ENCODE measurements around the gene MYOF. TPM values are rescaled to one million over a fixed set of nuclear protein-coding genes. Genes with fewer than 3 reads are reported as not detected.

Gene MYOF
- total RNA-seq, 4 donors from 2014 or later, result 41.2 to 114 (median 86.9) TPM

DNA sequence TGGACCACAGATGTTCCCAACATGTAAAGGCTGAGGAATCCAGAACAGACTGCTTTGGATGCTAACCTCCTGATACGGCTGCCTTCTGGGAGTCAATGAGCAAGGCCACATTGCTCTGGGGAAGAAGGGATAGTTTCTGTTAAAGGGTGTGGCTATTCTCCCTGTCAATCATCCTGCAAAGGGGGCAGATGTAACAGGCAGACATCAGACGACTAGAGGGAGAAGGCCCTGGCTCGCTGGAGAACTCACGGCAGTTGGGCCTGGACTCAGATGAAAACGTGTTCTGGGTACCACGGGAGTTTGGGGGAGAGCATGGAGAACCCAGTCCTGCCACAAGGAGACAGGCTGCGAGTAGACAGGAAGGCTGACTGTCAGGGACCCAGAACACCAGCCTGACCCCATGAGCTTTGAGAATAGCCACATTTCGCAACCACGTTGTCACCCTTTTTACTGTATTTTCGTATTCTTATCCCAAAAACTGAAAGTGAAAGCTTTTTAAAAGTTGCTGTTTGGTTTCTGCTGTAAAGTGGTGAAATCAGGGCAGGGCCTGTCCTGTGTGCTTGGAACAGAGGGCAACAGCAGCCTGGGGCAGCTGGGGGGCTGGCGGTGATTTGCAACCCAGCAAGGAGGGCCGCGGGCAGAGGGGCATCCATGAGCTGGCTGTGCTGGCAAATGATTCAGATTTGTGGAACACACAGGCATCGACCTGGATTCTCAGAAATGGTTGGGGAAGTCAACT, 95.3 kb downstream of the MYOF start:
- no peaks in the 10 kb centered on the region for H3K9me3 ChIP-seq
- no peak for TF ChIP-seq POLR2A (IDR thresholded peaks at IDR 0.05)
- no peak for TF ChIP-seq CTCF (IDR thresholded peaks at IDR 0.05)
- no peaks in the 10 kb centered on the region for H3K27me3 ChIP-seq
- H3K27ac ChIP-seq, result peak overlapping the region; percentile 12 to 32
- H3K4me3 ChIP-seq, result no peak overlapping the region
- DNase-seq, result no peak
- H3K36me3 ChIP-seq, result no peaks in the 10 kb centered on the region
- H3K4me1 ChIP-seq, result no peaks in the 10 kb centered on the region
- intact Hi-C loops (cut with DNase I; ENCODE audit: low total_unique reads), result no loop called here

- Histone ChIP-seq H3K4me1 (no peaks in the 10 kb centered on the region), H3K27me3 (no peaks in the 10 kb centered on the region), H3K9me3 (no peaks in the 10 kb centered on the region), H3K27ac (no peak overlapping the region), H3K36me3 (no peaks in the 10 kb centered on the region), H3K4me3 (no peak overlapping the region)
- intact Hi-C loops (cut with DNase I; ENCODE audit: low total_unique reads), result no loop called here
- TF ChIP-seq CTCF (IDR thresholded peaks at IDR 0.05), result no peak
- TF ChIP-seq POLR2A (IDR thresholded peaks at IDR 0.05), result no peak
- DNase-seq, result no peak
These were observed 96.8 kb downstream of the MYOF start for GRCh38 chr10:93385345-93385744.

DNA sequence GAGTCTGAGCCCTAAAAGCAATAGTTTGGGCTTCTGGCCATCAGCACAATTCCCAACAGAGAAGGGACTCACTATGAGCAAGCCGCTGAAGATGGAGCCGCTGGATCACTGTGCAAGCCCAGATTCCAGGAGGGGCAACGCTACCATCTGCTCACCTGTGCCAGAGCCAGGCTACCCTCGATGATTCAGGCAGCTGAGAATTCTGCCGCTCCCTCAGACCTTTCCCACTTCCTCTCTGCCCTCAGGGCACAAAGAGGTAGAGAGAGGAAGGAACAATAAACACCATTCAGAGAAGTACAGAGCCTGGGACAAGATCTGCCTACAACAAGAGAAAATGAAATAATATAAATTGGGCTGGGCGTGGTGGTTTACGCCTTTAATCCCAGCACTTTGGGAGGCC, 98.1 kb downstream of the MYOF start:
- TF ChIP-seq CTCF (IDR thresholded peaks at IDR 0.05), result no peak
- TF ChIP-seq POLR2A (IDR thresholded peaks at IDR 0.05), result no peak
- intact Hi-C loops (cut with DNase I; ENCODE audit: low total_unique reads), result no loop called here
- Histone ChIP-seq H3K4me3 (no peak overlapping the region), H3K27ac (peak overlapping the region; percentile 41 to 61), H3K27me3 (no peaks in the 10 kb centered on the region), H3K4me1 (no peaks in the 10 kb centered on the region), H3K36me3 (no peaks in the 10 kb centered on the region), H3K9me3 (no peaks in the 10 kb centered on the region)
- no peak for DNase-seq

DNA sequence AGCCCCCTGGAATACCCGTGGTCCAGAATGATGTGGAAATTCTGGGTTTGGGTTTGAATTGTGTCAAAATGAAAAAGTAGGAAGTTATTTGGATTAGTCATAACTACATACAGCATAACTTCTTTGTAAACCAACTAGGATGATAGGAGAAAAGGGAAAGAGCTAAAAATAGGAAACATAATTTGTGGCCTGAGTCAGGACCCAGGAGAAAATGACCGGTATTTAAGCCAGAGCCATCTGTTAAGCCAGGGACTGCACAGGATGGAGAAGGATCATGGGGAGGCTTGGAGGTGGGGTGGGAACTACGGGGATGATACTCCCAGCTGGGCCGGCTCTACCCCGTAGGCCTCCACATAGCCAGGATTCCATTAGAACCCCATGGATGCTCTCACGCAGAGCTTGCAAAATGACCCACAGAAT, 98.6 kb downstream of the MYOF start:
- Histone ChIP-seq H3K27me3 (no peaks in the 10 kb centered on the region), H3K27ac (peak overlapping the region; percentile 41 to 61), H3K4me1 (no peaks in the 10 kb centered on the region), H3K4me3 (no peak overlapping the region), H3K9me3 (no peaks in the 10 kb centered on the region), H3K36me3 (no peaks in the 10 kb centered on the region)
- DNase-seq, result no peak
- intact Hi-C loops (cut with DNase I; ENCODE audit: low total_unique reads), result no loop called here
- TF ChIP-seq POLR2A (IDR thresholded peaks at IDR 0.05), result no peak
- TF ChIP-seq CTCF (IDR thresholded peaks at IDR 0.05), result no peak

DNA sequence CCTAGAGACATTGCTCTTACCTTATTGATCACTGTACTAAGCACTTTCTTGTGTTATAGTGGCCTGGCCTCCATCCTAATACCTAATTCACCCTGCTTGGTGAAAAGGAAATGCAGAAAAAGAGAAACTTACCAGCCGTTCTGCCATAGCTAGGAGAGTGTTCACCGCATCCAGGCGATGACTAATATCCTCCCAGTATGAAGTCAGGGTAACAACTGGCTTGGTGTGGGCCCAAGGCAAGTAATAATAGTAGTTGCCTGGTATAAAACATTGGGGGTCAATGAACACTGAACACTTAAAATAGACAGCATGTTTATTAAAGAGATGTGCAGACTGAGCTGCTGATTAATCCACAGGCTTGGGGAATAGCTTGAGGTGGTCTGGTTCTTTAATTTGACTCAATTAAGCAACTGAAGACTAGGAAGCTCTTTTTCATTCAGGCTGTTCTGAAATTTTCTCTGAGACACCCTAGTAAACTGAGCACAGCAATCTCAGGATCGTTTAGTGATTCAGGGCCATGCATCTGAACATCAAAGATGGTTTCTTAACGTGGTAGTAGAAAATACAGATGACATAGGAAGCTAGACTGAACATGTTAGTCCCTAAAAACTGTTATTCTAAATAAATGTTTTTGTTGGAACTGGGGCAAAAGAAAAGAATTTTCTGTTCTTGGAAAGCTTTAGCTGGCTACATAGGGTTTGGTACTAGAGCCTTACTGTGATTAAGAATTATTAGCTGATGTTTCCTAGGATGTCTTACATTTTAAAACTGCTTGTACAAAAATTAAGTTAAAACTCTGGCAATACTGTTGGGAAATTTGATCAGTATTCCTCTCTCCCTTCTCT, 102.2 kb downstream of the MYOF start:
- Histone ChIP-seq H3K27ac (peak overlapping the region; percentile 24 to 50), H3K9me3 (no peaks in the 10 kb centered on the region), H3K27me3 (no peaks in the 10 kb centered on the region), H3K36me3 (no peaks in the 10 kb centered on the region), H3K4me1 (no peaks in the 10 kb centered on the region), H3K4me3 (no peak overlapping the region)
- no peak for DNase-seq
- intact Hi-C loops (cut with DNase I; ENCODE audit: low total_unique reads), result no loop called here
- TF ChIP-seq CTCF (IDR thresholded peaks at IDR 0.05), result no peak
- TF ChIP-seq POLR2A (IDR thresholded peaks at IDR 0.05), result no peak
